Right ventricle myocardium superior (tissue), 1 donor: Measurements from ENCODE around the gene PTPRN2. TPM values are rescaled to one million over a fixed set of nuclear protein-coding genes. Genes with fewer than 3 reads are reported as not detected.
A peak's percentile ranks its signal among the peaks of the same experiment; 100 is the strongest.

Source experiments
- ATAC-seq: fragments of 200-7000 bp; cut with Tn5 transposase; one replicate; pipeline ENCODE4 v1.9.1; 2020; ENCODE audit warnings: mild to moderate bottlenecking; ENCODE audit not compliant: poor library complexity
- DNase-seq: peaks from one replicate; pipeline ENCODE4 v3.0.0-alpha.2; 2020
- intact Hi-C: fragments of 100-400 bp; cut with DNase I; formaldehyde crosslinking; loops from one replicate; pipeline ENCODE4 v1.11.2; 2022
- total RNA-seq: library from RNA; stranded (reverse); fragmentation: NEBNext Ultra II Directional; extraction: Animal tissue kit (Norgen Biotek cat#: 25700); gene quantifications from one replicate; pipeline ENCODE4 v1.2.1, GENCODE V29; 2021
- donor health status: DM: no; HTN: yes; CAD: no; lungs with severe emphysema.

PTPRN2 gene
- total RNA-seq, 1 donor from 2014 or later: 1.2 TPM

DNA sequence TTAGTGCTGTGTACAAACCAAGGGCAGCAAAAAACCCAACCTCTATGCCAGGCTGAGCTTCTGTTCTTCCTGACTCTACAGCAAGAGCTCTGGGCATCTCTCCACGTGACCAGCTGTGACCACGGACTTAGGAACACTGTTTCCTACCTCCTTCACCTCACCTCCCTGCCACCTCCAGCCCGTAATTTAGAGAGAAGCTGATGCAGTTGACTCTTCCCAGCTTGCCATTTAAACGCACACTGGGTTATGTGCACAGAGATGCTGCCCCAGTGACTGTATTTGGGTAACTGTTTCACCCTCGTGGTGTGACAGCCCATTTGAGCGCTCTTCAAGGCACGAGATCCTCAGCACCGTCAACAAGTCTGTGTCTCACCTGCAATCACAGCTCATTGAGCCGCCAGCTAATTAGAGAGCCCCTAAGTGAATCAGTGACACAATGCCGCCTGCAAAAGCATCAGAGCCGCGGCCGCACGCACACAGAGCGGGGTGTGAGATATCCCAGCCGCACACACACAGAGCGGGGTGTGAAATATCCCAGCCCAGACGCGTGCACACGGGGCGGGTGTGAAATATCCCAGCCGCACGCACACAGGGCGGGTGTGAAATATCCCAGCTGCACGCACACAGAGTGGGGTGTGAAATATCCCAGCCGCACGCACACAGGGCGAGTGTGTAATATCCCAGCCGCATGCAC is 319.7 kb downstream of the PTPRN2 start:
- DNase-seq (no peak), ATAC-seq (no peak)

DNA sequence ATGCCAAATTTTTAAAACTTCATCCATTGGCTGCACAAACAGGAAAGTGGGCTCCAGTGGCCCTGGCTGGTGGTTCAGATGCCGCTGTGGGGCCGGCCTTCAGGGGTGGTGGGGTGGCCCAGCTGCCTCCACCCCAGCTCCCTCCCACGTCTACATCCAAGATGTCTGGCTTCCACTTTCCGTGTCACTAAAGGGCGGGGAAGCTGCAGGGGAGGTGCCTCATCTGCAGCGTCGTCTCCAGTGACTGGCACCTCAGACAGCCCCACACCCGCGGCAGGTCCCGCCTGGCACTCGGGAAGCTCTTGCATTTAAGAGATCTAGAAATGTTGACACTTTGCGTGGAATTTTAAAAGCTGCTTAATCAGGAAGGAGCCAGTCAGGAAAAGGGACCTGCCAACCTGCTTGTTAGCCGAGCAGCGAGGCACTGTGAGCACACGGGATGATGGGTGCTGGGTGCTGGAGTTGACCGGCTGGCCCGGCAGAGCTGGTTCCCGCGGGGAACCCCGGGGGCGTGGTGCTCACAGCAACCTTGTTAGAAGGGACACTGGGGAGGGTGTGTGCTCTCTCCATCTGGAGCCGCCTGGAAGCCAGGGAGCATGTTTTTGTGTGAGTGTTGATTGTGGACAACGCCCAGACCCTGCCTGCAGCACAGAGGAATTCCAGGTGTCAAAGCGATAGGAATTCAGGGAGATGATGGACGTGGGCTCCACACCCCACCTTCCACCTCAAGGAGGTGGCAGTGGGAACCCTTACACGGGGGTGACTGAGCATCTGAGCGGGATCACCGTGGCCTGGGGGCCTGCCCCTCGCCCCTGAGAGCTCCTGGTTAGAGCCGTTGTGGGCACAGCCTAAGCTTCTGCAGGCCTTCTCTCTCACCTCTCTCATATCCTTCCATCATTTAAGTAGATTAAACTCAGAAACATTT is 320.5 kb downstream of the PTPRN2 start:
- intact Hi-C loops: no loop called here
- ATAC-seq (no peak), DNase-seq (no peak)

More for the DNA sequence above, 319.7 kb downstream of the PTPRN2 start:
- intact Hi-C loops: no loop called here

DNA sequence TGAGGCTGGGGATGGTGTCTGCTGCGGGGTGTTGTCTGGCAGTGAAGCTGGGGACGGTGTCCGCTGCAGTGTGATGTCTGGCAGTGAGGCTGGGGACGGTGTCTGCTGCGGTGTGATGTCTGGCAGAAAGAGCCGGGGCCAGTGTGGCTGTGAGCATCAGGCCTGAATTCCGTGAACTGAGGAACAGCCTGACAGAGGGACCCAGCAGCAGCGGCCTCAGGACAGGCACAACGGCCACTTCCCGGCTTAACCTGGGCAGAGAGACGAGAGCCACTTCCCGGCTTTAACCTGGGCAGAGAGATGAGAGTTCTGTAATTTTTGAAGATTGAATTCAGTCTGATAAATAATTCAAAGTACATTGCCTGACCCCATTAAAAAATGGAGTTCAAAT is 321.2 kb downstream of the PTPRN2 start:
- ATAC-seq (no peak), DNase-seq (no peak)
- intact Hi-C loops: no loop called here

DNA sequence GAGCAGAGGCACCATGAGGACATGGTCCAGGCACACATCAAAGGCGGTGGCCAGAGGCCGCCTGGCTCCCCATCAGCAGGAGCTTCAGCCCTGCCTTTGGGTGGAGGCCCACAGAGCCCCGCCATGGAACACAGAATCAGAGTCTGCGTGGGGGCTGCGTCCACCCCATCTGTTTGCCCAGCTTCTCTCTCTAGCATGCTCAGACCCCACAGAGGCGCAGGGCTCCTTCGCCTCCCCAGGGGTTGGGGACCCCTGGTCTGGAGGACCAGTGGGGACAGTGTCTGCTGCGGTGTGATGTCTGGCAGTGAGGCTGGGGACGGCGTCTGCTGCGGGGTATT is 321.9 kb downstream of the PTPRN2 start:
- intact Hi-C loops: no loop called here
- no peak for ATAC-seq
- DNase-seq: peak; percentile 10

DNA sequence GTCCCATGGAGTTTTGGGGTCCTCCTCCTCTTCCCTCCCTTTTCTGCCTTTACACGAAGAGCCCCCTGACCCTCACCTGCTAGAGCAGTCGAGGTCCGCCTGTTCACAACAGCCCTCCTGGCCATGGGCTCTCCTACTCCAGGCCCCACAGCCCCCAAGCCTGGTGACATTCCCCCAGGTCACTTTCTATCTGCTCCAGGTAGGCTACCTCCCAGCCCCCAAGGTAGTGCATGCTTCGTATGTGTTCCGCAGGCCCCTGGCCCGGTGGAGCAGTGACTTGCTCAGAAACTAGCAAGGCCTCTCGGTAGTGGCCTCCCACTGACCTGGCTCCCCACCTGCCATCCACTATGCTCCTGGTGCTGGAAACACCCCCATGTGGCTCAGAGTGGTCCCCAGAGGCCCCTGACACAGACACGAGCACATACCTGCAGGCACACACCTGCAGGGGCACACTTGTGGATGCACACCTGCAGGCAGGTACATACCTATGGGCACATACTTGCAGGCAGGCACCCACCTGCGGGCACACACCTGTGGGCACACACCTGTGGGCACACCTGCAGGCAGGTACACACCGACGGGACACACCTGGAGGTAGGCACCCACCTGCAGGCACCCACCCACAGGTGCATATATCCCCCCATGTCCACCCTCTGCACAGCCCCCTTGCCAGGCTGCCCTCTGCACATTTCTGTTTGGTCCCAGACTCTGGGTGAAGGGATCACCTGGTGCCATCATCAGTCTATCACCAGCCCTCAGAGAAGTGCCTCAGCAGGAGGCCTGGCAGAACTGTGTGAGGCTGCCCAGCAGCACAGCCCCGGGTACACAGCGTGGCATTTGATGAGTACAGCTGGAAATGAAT is 322.5 kb downstream of the PTPRN2 start:
- intact Hi-C loops: no loop called here
- no peak for DNase-seq
- ATAC-seq: no peak

DNA sequence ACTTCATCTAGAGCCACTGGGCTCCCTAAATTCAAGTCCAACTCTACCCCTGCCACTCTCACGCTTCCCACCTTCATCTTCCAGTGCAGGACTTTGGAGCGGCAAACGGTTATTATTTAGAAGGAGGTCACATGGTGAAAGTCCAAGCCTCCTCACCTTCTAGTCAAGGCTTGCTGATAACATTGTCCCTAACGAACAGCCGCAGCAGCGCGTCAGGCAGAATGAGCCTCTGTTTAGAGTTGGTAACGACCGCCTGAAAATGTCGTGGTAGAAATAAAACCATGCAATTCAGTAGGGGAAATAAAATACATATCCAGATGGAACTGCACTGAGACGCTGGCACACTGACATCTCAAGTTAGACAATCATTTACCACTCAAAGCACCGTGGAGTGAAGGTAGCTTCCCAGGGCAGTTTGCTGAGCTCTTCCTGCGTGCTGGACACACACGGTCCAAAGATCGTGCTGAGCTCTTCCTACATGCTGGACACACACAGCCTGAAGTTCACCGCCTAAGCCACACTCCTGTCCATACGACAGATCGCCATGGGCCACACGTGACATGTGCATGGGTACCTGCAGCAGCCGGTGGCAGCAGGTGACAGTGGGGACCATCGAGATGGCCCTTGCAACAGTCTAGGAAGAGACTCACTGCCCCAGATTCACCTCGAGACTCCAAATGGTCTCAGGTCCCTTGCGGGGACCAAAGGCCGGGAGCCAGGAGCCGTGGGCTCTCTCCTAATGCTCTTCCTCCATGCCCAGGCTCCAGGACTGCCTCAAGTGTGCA is 323.5 kb downstream of the PTPRN2 start:
- DNase-seq: no peak
- intact Hi-C loops: no loop called here
- ATAC-seq: no peak

DNA sequence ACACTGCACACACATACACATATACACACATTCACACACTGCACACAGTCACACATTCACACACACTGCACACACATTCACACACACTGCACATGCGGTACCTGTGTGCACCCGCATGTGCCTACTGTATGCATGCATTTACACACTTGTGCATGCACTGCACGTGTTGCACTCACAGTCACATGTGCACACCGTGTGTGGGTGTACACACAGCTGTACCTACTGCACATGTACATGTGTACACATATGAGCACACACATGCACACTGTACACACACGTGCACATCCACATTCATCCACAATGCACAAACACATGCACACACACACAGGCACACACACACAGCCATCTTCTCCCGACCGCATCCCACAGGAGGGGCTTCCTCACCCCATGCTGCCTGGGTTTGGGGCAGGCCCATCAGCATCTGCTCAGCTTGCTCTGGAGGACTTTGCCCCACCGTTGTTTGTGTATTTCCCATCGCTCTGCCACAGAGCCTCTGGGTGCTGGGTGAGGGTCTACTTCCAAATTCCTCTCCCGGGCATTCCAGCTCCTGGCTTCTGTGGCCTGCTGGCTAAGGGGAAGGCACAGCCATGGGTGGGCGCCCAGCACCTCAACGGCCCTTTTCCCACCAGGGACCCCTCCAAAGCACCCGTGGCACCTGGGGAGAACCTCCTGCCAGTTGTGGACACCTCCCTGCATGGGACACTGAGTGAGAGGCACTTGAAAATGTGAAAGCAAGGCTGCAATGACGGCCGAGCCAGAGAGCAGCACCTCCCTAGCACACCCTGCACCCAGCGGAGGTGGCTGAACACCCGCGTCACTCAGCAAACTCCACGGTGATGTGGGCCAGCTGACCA is 324.3 kb downstream of the PTPRN2 start:
- DNase-seq (no peak), ATAC-seq (no peak)
- intact Hi-C loops: no loop called here

DNA sequence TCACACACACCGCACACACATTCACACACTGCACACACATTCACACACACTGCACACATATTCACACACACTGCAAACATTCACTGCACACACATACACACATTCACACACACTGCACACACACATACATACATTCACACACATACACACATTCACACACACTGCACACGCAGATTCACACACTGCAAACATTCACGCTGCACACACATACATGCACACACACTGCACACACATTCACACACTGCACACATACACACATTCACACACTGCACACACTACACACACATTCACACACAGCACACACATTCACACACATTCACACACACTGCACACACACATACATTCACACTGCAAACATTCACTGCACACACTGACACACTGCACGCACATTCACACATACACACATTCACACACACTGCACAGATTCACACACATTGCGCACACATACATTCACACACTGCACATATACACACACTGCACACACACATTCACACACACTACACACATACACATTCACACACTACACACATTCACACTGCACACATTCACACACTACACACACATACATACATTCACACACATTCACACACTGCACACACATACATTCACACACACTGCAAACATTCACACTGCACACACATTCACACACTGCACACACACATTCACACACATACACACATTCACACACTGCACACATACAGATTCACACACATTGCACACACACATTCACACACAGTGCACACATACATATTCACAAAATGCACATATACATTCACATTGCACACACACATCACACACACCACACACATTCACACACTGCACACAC is 325.1 kb downstream of the PTPRN2 start:
- intact Hi-C loops: no loop called here
- ATAC-seq: no peak
- no peak for DNase-seq

DNA sequence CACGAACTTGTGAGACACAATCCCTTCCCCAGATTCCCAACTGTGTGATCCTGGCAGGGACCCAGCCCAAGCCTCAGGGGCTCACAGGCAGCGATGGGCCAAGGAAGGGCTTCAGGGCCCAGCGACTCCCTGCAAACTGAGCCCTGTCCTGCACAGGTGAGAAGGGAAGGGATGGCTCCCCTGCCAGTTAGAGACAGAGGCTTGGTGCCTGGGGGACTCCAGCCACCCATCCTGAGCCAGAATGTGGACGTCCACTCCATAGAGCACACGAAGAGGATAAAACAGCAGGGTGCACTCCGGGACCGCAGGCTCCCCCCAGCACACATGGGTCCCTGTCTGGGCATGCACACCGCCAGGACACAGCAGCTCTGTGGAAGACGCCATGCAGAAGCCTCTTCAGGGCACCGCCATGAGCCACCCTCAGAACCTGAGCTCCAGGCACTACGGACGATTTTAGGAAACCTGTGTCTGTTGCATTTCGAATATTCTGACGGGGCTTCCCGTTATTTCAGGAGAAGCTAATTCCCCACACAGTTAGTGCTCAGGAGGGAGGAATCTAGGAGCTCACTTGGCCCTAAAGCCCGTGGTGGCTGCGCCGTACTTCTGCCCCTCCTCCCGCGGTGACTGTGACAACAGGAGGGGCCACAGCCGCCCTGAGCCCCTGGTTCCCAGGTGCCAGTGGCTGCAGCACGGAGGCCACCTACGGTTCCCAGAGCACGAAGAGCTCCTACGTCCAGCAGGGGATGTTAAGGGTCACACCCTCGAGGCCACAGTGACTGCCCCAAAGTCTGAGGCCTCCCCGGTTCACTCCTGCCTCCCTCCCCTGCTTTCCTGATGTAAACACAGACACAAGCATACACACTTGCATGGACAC is 326.0 kb downstream of the PTPRN2 start:
- intact Hi-C loops: no loop called here
- DNase-seq: no peak
- no peak for ATAC-seq

DNA sequence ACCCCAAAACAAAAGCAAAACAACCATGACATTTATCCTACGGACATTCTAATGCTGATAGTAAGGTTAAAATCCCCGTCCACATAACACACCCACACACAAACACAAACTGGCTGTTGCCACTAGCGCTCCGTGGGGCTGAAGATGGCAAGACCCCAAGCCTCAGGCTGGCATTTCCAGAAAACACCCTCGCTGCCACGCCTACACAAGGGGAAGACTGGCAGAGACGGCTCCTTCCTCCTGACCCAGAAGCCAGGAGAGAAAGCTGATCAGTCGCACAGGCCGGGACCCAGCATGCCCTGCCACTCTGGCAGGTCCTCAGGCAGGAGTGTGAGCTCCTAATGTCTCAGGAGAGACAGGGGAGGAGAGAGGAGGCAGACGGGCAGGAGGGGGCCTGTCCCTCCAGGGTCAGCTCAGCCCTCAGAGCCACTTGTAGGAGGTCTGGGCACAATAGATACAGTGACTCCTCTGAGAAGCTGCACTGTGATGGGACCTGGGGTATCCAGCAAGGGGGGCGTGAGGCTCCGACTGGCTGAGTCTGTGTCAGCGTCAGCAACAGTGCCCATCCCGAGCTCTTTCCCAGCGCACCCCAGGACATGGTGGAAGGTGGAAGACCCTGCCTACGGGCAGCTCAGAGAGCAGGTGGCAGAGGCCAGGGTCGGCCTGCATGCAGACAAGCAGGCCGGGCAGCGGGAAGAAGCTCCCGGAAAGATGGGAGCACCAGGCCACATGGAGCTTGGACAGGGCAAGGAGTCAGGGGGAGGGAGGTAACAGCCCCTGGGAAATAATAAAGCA is 326.9 kb downstream of the PTPRN2 start:
- no peak for ATAC-seq
- intact Hi-C loops: no loop called here
- no peak for DNase-seq

DNA sequence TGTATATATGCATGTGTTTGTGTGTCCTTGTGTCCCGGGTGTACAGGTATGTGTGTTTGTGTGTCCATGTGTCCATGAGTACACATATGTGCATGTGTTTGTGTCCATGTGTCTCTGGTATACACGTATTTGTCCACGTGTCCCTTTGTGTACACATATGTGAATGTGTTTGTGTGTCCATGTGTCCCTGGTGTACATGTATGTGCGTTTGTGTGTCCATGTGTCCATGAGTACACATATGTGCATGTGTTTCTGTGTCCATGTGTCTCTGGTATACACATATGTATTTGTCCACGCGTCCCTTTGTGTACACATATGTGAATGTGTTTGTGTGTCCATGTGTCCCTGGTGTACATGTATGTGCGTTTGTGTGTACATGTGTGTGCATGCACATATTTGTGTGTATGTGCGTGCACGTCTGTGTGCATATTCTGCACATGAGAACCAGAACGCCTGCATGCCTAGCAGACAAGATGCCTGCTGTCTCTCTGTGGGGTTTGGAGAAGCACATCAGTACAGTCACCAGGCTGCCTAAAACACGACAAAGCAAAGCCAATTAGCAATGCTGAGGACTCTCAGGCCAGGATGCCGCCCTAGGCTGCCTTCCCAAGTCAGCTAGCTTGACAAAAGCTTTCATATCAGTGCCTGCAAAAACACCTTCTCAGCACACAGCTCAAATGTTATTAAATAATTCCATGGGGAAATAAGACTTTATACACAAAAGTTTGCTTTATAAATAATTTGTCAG is 327.8 kb downstream of the PTPRN2 start:
- DNase-seq (no peak), ATAC-seq (no peak)
- intact Hi-C loops: no loop called here

DNA sequence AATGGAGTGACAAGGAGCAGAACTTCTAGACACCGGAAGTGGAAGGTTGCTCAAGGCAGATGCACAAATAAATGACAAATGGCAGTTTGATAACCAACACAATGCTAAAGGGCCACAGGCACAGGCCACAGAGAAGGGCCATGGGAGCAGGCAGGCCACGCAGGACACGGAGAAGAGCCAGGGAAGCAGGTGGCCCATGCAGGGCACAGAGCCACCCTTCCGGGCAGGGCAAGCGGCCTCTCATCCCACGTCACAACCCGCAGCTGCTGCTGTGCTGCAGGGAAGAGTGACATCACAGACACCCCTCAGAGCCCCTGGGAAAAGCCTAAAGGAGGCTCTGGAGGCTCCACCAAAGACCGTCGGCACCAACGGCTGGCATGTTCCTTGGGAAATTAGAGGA is 328.5 kb downstream of the PTPRN2 start:
- ATAC-seq: no peak
- intact Hi-C loops: no loop called here
- no peak for DNase-seq

DNA sequence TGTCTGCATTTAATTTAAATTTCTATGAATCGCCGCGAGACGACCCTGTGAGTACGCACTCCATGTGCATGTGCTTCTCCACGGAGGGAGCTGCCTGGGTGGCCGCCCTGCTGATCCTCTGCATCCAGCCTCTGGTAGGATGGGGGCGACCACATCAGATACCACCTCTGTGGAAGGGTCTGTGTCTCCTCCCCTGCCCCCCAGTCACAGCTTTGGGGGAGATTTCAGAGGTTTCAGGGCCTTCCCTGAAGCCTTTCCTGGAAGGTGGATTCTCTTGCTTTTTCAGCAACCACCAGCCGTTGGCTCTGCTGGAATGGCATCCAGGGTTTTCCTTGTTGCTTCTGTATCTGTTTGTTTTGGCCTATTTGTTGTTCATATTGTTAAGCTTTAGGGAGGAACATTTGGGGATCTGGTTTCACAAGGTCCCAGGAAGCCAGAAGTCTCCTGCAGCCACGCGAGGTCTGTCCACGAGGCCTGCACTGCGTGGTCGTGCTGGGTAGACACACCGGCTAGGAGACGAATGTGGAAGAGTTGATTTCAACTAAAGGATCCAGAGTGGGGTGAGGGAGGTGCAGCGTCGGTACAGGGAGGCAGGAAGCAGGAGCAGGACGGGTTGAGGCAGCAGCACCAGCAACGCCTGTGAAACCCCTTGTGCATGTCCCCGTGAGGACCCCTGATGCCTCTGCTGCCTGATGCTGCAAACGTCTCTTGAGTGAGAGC is 329.1 kb downstream of the PTPRN2 start:
- DNase-seq: no peak
- intact Hi-C loops: no loop called here

More for the DNA sequence above, 329.1 kb downstream of the PTPRN2 start:
- ATAC-seq: no peak
